ENCODE data around the gene SNURF. TPM values are rescaled to one million over a fixed set of nuclear protein-coding genes. Genes with fewer than 3 reads are reported as not detected.
"Not testable (repeated sequence)": the region's sequence is repeated elsewhere in the genome, so short reads cannot be mapped to it uniquely, and the experiment has no call there.

Gene SNURF
- total RNA-seq = 10 to 100 TPM in 1 of 3 donors, 1 to 10 TPM in 1, under 1 TPM in 1; 0.55 to 15.8 (median 3.9) TPM
- long read RNA-seq, donor 1, partial matches to known transcripts = 0 of 3 reads
- long read RNA-seq, donor 1, other reads (novel, unspliced or antisense) = 0 of 3 reads
- long read RNA-seq, donor 2, partial matches to known transcripts = 0 of 1 reads
- long read RNA-seq, donor 2, other reads (novel, unspliced or antisense) = 0 of 1 reads

DNA sequence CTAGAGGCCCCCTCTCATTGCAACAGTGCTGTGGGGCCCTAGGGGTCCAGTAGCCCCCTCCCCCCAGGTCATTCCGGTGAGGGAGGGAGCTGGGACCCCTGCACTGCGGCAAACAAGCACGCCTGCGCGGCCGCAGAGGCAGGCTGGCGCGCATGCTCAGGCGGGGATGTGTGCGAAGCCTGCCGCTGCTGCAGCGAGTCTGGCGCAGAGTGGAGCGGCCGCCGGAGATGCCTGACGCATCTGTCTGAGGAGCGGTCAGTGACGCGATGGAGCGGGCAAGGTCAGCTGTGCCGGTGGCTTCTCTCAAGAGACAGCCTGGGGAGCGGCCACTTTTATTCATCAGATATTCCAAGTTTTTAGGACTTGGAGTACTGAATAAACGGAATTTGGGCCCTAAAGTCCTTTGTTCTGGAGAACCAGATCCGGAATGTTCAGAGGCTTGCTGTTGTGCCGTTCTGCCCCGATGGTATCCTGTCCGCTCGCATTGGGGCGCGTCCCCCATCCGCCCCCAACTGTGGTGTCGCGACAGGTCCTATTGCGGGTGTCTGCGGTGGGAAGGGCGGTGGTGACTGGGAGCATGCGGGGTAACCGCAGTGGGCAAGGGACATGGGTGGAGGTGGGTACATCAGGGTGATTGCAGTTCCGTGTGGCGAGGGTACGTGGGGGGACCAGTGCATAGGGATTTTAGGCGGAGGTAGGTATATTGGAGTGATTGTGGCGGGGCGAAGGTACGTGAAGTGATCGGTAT is at the start of gene SNURF, which contains the start of gene SNRPN:
SNURF (plus strand) TSS at position 205 of the 748 bp plus-strand sequence; CDS start at position 267, 62 bp downstream.
SNRPN (plus strand) TSS at position 205 of the 748 bp plus-strand sequence. CDS start 19,467 bp downstream, outside the sequence.
- intact Hi-C loops (cut with DNase I, micrococcal nuclease) = no loop called here
- no peaks in the 10 kb centered on the region for H3K36me3 ChIP-seq (ENCODE audit: low read depth)
- TF ChIP-seq, protein P1, sequence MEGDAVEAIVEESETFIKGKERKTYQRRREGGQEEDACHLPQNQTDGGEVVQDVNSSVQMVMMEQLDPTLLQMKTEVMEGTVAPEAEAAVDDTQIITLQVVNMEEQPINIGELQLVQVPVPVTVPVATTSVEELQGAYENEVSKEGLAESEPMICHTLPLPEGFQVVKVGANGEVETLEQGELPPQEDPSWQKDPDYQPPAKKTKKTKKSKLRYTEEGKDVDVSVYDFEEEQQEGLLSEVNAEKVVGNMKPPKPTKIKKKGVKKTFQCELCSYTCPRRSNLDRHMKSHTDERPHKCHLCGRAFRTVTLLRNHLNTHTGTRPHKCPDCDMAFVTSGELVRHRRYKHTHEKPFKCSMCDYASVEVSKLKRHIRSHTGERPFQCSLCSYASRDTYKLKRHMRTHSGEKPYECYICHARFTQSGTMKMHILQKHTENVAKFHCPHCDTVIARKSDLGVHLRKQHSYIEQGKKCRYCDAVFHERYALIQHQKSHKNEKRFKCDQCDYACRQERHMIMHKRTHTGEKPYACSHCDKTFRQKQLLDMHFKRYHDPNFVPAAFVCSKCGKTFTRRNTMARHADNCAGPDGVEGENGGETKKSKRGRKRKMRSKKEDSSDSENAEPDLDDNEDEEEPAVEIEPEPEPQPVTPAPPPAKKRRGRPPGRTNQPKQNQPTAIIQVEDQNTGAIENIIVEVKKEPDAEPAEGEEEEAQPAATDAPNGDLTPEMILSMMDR (IDR thresholded peaks at IDR 0.05) = no peak
- DNase-seq (peak; percentile 73 to 84 (median 79)), ATAC-seq (peak; percentile 85)
- no peaks in the 10 kb centered on the region for H3K4me1 ChIP-seq (ENCODE audit: low read depth)
- peak within 1 kb of the TSS; percentile 39 for H3K4me3 ChIP-seq
- H3K9me3 ChIP-seq = peaks cover 17% of the 10 kb centered on the region

DNA sequence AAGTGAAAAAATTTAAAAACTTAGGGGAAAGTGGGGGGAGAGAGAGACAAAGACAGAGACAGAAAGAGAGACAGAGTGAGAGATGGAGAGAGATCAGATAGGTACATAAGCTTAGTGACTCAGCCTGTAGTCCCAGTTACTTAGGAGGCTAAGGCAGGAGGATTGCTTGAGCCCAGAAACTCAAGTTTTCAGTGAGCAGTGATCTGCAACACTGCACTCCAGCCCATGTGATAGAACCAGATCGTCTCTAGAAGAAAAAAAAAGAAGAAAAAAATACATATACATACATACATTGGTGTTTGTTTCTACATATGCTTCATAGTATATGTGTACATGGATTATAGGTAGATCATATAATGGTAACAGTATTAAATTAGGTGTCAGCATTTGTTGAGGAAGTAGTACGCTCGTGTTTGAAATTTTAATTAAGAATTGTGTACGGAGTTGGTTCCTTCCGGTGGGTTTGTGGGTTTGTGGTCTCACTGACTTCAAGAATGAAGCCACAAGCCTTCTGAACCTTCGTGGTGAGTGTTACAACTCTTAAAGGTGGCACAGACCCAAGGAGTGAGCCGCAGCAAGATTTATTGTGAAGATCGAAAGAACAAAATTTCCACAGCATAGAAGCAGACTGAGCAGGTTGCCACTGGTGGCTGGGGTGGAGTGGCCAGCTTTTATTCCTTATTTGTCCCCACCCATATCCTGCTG is 38.3 kb upstream of the SNURF start:
- Histone ChIP-seq H3K9me3 (peaks cover 62% of the 10 kb centered on the region), H3K36me3 (ENCODE audit: low read depth) (no peaks in the 10 kb centered on the region), H3K4me3 (no peak overlapping the region), H3K4me1 (ENCODE audit: low read depth) (no peaks in the 10 kb centered on the region)
- TF ChIP-seq, protein P1 (IDR thresholded peaks at IDR 0.05) = no peak
- intact Hi-C loops (cut with DNase I, micrococcal nuclease) = no loop called here
- no peak for DNase-seq
- ATAC-seq = no peak

DNA sequence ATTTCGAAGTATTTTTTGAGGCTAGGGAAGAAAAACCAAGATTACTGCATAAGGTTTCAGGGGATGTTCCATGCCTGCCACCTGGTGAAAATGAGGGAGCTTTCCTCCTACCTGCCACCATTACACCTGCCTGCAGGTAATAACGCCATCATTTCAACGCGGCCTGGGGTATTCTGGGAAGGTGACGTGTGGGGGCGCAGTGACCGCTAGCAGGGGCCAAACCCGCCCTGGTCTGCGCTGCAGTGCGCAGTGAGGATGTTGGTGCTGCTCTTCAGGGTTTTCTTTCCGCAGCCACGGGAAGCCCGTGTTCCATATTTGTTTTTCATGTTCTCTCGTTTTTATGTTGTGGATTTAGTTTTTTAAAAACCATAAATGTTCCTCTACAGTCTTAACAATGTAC is 37.4 kb upstream of the SNURF start:
- Histone ChIP-seq H3K4me3 (no peak overlapping the region), H3K9me3 (peaks cover 55% of the 10 kb centered on the region), H3K36me3 (ENCODE audit: low read depth) (no peaks in the 10 kb centered on the region), H3K4me1 (ENCODE audit: low read depth) (no peaks in the 10 kb centered on the region)
- DNase-seq (no peak), ATAC-seq (no peak)
- TF ChIP-seq, protein P1 (IDR thresholded peaks at IDR 0.05) = no peak
- intact Hi-C loops (cut with DNase I, micrococcal nuclease) = no loop called here

GRCh38 chr15:24919446-24919845 is 35.3 kb upstream of the SNURF start:
- Histone ChIP-seq H3K36me3 (ENCODE audit: low read depth) (no peaks in the 10 kb centered on the region), H3K4me3 (no peak overlapping the region), H3K9me3 (peaks cover 39% of the 10 kb centered on the region), H3K4me1 (ENCODE audit: low read depth) (no peaks in the 10 kb centered on the region)
- ATAC-seq (no peak), DNase-seq (no peak)
- TF ChIP-seq, protein P1 (IDR thresholded peaks at IDR 0.05) = no peak
- intact Hi-C loops (cut with DNase I, micrococcal nuclease) = no loop called here

- ATAC-seq; DNase-seq; H3K4me1 ChIP-seq (ENCODE audit: low read depth); H3K4me3 ChIP-seq; intact Hi-C loops (cut with DNase I, micrococcal nuclease); H3K36me3 ChIP-seq (ENCODE audit: low read depth): not testable (repeated sequence)
- peaks cover 20% of the 10 kb centered on the region for H3K9me3 ChIP-seq
Measured at GRCh38 chr15:24922781-24923180, 32.0 kb upstream of the SNURF start.

DNA sequence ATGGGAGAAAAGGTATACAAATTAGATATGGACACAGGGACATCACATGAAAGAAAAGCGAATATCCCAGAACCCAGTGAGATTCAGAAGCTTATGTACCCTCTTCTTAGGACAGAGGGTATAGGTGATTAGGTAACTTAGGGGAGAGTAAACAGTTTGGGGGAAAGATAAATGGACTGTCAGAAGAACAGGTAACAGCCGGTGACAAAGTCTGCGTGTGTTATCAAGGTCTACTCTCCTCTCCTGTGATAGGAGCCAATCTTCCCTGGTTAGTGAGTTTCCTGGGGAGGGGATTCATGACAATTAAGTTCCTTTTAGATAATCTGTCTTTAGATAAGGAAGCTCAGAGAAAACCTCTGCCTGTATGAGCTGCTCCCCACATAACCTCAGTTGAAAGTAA is 30.6 kb upstream of the SNURF start:
- Histone ChIP-seq H3K9me3 (peaks cover 27% of the 10 kb centered on the region), H3K4me3 (no peak overlapping the region), H3K36me3 (ENCODE audit: low read depth) (no peaks in the 10 kb centered on the region), H3K4me1 (ENCODE audit: low read depth) (no peaks in the 10 kb centered on the region)
- TF ChIP-seq, protein P1 (IDR thresholded peaks at IDR 0.05) = no peak
- intact Hi-C loops (cut with DNase I, micrococcal nuclease) = no loop called here
- DNase-seq (no peak), ATAC-seq (no peak)

Data from mucosa of descending colon (tissue), 3 donors.